ENCODE results near the gene CPED1. TPM values are rescaled to one million over a fixed set of nuclear protein-coding genes. Genes with fewer than 3 reads are reported as not detected.

Gene CPED1
- total RNA-seq, 1 experiment from 2014 or later = 0.13 TPM

GRCh38 chr7:121328508-121329190 lies 340.1 kb downstream of the CPED1 start, which contains the start of gene WNT16:
Gene WNT16, plus strand, starts transcription at chr7:121329000. Its CDS starts 293 bp downstream, at chr7:121329293.
- no peak within 1 kb of the TSS for H3K4ac ChIP-seq (ENCODE audit: low read depth, low read length)
- no peak within 1 kb of the TSS for H2AK5ac ChIP-seq (ENCODE audit: insufficient read length, low read length)
- no peaks in the 10 kb centered on the region for H3K4me1 ChIP-seq (ENCODE audit: insufficient read depth, low read length)
- peak; percentile 90 for DNase-seq
- no peak within 1 kb of the TSS for H2BK12ac ChIP-seq (ENCODE audit: insufficient read length, low read depth, low read length)
- H4K91ac ChIP-seq (ENCODE audit: insufficient read length, low read depth, low read length) = no peak within 1 kb of the TSS
- no peak within 1 kb of the TSS for H3K56ac ChIP-seq (ENCODE audit: insufficient read length, low read depth, low read length)
- H3K18ac ChIP-seq (ENCODE audit: insufficient read length, low read depth, low read length) = no peak within 1 kb of the TSS
- H2BK15ac ChIP-seq (ENCODE audit: low read depth, low read length) = no peak within 1 kb of the TSS
- H3K9ac ChIP-seq (ENCODE audit: extremely low read depth, insufficient read length, low read length) = no peak within 1 kb of the TSS
- Mint-ChIP-seq H3K4me1 (peaks cover 5 to 14% of the 10 kb centered on the region in 2 experiments), H3K36me3 (ENCODE audit: insufficient read depth in 1 of 3, low read depth in 3 of 3) (no peaks in the 10 kb centered on the region; a peak in 1 of 7 replicates), H3K9me3 (no peaks in the 10 kb centered on the region), H3K27ac (no peak within 1 kb of the TSS), H3K27me3 (ENCODE audit: low read depth) (peaks cover 46% of the 10 kb centered on the region), H3K4me3 (peak within 1 kb of the TSS; percentile 67 to 85)
- no peak within 1 kb of the TSS for H2BK20ac ChIP-seq (ENCODE audit: low read depth, low read length, poor library complexity, severe bottlenecking)
- H3K79me1 ChIP-seq (ENCODE audit: insufficient read depth, low read depth, low read length, poor library complexity, severe bottlenecking) = no peaks in the 10 kb centered on the region
- H3K23me2 ChIP-seq (ENCODE audit: insufficient read length, low read depth, low read length, poor library complexity, severe bottlenecking) = peaks cover 19% of the 10 kb centered on the region
- H2BK120ac ChIP-seq (ENCODE audit: low read depth, low read length, poor library complexity, severe bottlenecking) = no peak within 1 kb of the TSS
- no peak within 1 kb of the TSS for H3K14ac ChIP-seq (ENCODE audit: insufficient read depth, low read length)
- no peak within 1 kb of the TSS for H2AFZ ChIP-seq (ENCODE audit: low read length)
- no peaks in the 10 kb centered on the region for H3K79me2 ChIP-seq (ENCODE audit: insufficient read depth, low read length)
- WGBS (ENCODE audit: extremely low coverage, insufficient read length, low lambda C conversion rate) = no CpG with 5 or more reads among the region's 27 CpGs
- H3K9me3 ChIP-seq (ENCODE audit: control insufficient read depth, low read depth, low read length) = no peaks in the 10 kb centered on the region
- H3K4me2 ChIP-seq (ENCODE audit: insufficient read depth, insufficient read length, low read length) = peak within 1 kb of the TSS; percentile 93
- H4K8ac ChIP-seq (replicated peaks; ENCODE audit: insufficient read length, low read depth, low read length) = no peak within 1 kb of the TSS
- H3K23ac ChIP-seq (ENCODE audit: insufficient read length, low read depth, low read length) = no peak within 1 kb of the TSS
- no peaks in the 10 kb centered on the region for H4K20me1 ChIP-seq (ENCODE audit: control insufficient read depth, insufficient read depth, insufficient read length)
- no peak within 1 kb of the TSS for H3T11ph ChIP-seq (ENCODE audit: low read length)
- H4K5ac ChIP-seq (ENCODE audit: insufficient read length, low read depth, low read length) = no peak within 1 kb of the TSS
- peaks cover 11% of the 10 kb centered on the region; the same call in 1 of the 2 replicates for H3K27me3 ChIP-seq (ENCODE audit: insufficient read depth, low read length)
- no peak for TF ChIP-seq CTCF (conservative IDR thresholded peaks at IDR 0.05)
- no peak within 1 kb of the TSS for H2BK5ac ChIP-seq (ENCODE audit: insufficient read length, low read length)
- no peak within 1 kb of the TSS for H3K27ac ChIP-seq (ENCODE audit: insufficient read length, low read depth, low read length)

Data from H9 (cell line).